Endothelial cell of umbilical vein (primary cell): ENCODE measurements around the gene C16orf90. TPM values are rescaled to one million over a fixed set of nuclear protein-coding genes. Genes with fewer than 3 reads are reported as not detected.

Experiments used
- BruUV-seq: library from RNA; stranded (reverse); fragments of 400-500 nt; replicated peaks from 2 replicates; lab custom pipeline; 2021; lab: Mats Ljungman, UMichigan
- CTCF ChIA-PET: fragments of 300-600, 350-600 bp; sonication (Branson Sonifier 250); formaldehyde crosslinking; loops from one replicate; lab custom pipeline; 2021; ENCODE audit warnings: antibody characterized with exemption, inconsistent platforms; lab: Charles Lee
- POLR2A ChIA-PET: fragments of 300-600, 350-600 bp; sonication (Branson Sonifier 250); formaldehyde crosslinking; loops from one replicate; lab custom pipeline; 2021; ENCODE audit warnings: antibody characterized with exemption, inconsistent platforms; lab: Charles Lee
- DNase-seq: peaks from one replicate; pipeline ENCODE4 v3.0.0-alpha.2; 2011; ENCODE audit warnings: low read depth, low spot score
- FAIRE-seq: peaks from 2 replicates; lab custom pipeline; 2011; peaks lifted over from hg19 to GRCh38; lab: Jason Lieb, UNC
- H2AFZ ChIP-seq: 2 replicates; pipeline ENCODE4 v1.6.0; 2012; ENCODE audit warnings: low read depth, low read length, control low read depth, inconsistent platforms
- H3K27ac ChIP-seq: 2 replicates; pipeline ENCODE4 v1.5.1; 2011; ENCODE audit warnings: low read depth, mild to moderate bottlenecking, control low read depth, low read length, moderate library complexity; ENCODE audit not compliant: insufficient read depth
- H3K27me3 ChIP-seq, 2 experiments: 2 replicates each; pipeline versions ENCODE4 v1.6.0 to v1.6.1; 2011; ENCODE audit warnings: low read length in 2 of 2, mixed read lengths in 1 of 2; ENCODE audit not compliant: control insufficient read depth in 2 of 2, insufficient read depth in 2 of 2
- H3K36me3 ChIP-seq, 2 experiments: 2 replicates in 1 of 2; 3 replicates in 1 of 2; pipeline ENCODE4 v1.5.1; 2011; ENCODE audit warnings: low read length in 2 of 2, mild to moderate bottlenecking in 1 of 2, moderate library complexity in 1 of 2; ENCODE audit not compliant: control insufficient read depth in 2 of 2, insufficient read depth in 2 of 2; ENCODE audit errors: extremely low read depth in 1 of 2
- H3K4me1 ChIP-seq: 3 replicates; pipeline ENCODE4 v1.5.1; 2011; ENCODE audit warnings: mild to moderate bottlenecking, low read length; ENCODE audit not compliant: control insufficient read depth, insufficient read depth; ENCODE audit errors: extremely low read depth
- H3K4me2 ChIP-seq: 2 replicates; pipeline ENCODE4 v1.6.1; 2011; ENCODE audit warnings: low read length, control low read depth, mixed read lengths; ENCODE audit not compliant: insufficient read depth
- H3K4me3 ChIP-seq, 3 experiments: fragments of 200-600 bp in 1 of 3; sonication (generic), shearing (Covaris generic) in 1 of 3; replicated peaks in 1 of 3; 2 replicates each; pipeline ENCODE4 v1.5.1; 2011 to 2016; ENCODE audit warnings: control low read depth in 3 of 3, low read length in 3 of 3, mild to moderate bottlenecking in 2 of 3, inconsistent platforms in 1 of 3, low read depth in 1 of 3, moderate library complexity in 1 of 3; ENCODE audit not compliant: insufficient read depth in 1 of 3
- H3K79me2 ChIP-seq: 2 replicates; pipeline ENCODE4 v1.6.0; 2012; ENCODE audit warnings: low read length, inconsistent platforms; ENCODE audit not compliant: control insufficient read depth, insufficient read depth
- H3K9ac ChIP-seq: replicated peaks from 2 replicates; pipeline ENCODE3; 2011; ENCODE audit warnings: low read length, control low read depth; ENCODE audit not compliant: insufficient read depth; ENCODE audit errors: extremely low read depth
- H3K9me1 ChIP-seq: replicated peaks from 3 replicates; pipeline ENCODE4 v1.6.0; 2011; ENCODE audit warnings: mild to moderate bottlenecking, low read length; ENCODE audit not compliant: control insufficient read depth, insufficient read depth; ENCODE audit errors: extremely low read depth
- H3K9me3 ChIP-seq: replicated peaks from 2 replicates; pipeline ENCODE4 v1.5.1; 2012; ENCODE audit warnings: low read length, inconsistent platforms; ENCODE audit not compliant: control insufficient read depth, insufficient read depth
- H4K20me1 ChIP-seq: replicated peaks from 2 replicates; pipeline ENCODE3; 2011; ENCODE audit warnings: mild to moderate bottlenecking, low read length; ENCODE audit not compliant: control insufficient read depth, insufficient read depth; ENCODE audit errors: extremely low read depth
- CTCF ChIP-seq, 2 donors: IDR thresholded peaks; 1 replicate in 1 of 2; 2 replicates in 1 of 2; pipeline ENCODE4 v1.5.1; 2011; ENCODE audit warnings: low read length in 2 of 2, mild to moderate bottlenecking in 2 of 2, moderate library complexity in 2 of 2, control low read depth in 1 of 2, inconsistent platforms in 1 of 2, low read depth in 1 of 2; ENCODE audit not compliant: insufficient read depth in 1 of 2; ENCODE audit errors: extremely low read depth in 1 of 2
- EZH2 ChIP-seq: IDR thresholded peaks from 2 replicates; pipeline ENCODE4 v1.6.1; 2012; ENCODE audit warnings: borderline replicate concordance, low read depth, mild to moderate bottlenecking, moderate library complexity, low read length, inconsistent platforms; ENCODE audit not compliant: severe bottlenecking
- FOS ChIP-seq: IDR thresholded peaks from 2 replicates; pipeline ENCODE4 v1.6.1; 2011; ENCODE audit warnings: mild to moderate bottlenecking, low read length, moderate library complexity, borderline replicate concordance; ENCODE audit not compliant: insufficient read depth
- GATA2 ChIP-seq: IDR thresholded peaks from 2 replicates; pipeline ENCODE4 v1.7.0; 2011; ENCODE audit warnings: low read depth, mild to moderate bottlenecking, moderate library complexity, mixed read lengths, low read length; ENCODE audit not compliant: insufficient read length, insufficient read depth
- JUN ChIP-seq: IDR thresholded peaks from 2 replicates; pipeline ENCODE4 v1.6.1; 2011; ENCODE audit warnings: borderline replicate concordance, low read depth; ENCODE audit not compliant: insufficient read length, insufficient read depth
- MAX ChIP-seq: IDR thresholded peaks from 2 replicates; pipeline ENCODE4 v1.6.1; 2011; ENCODE audit not compliant: insufficient read depth, insufficient read length
- MYC ChIP-seq: IDR thresholded peaks from one replicate; pipeline ENCODE4 v1.6.1; 2011; ENCODE audit warnings: mild to moderate bottlenecking, low read depth, low read length
- POLR2A ChIP-seq: IDR thresholded peaks from 2 replicates; pipeline ENCODE4 v1.6.1; 2012; ENCODE audit warnings: low read depth, mild to moderate bottlenecking, control low read depth, low read length
- POLR2AphosphoS5 ChIP-seq: IDR thresholded peaks from 2 replicates; pipeline ENCODE4 v1.6.1; 2012; ENCODE audit warnings: low read depth, mild to moderate bottlenecking, control low read depth, low read length, moderate library complexity; ENCODE audit not compliant: insufficient read depth
- dilution Hi-C: fragments of 300-500 bp; cut with MboI; formaldehyde crosslinking; loops from one replicate; pipeline ENCODE4 v1.15.0; 2019; ENCODE audit warnings: low sequenced_read_pairs; ENCODE audit not compliant: extremely low pct_ligation_motif_present
- intact Hi-C: fragments of 100-400 bp; cut with micrococcal nuclease; formaldehyde crosslinking; loops from one replicate; pipeline ENCODE4 v1.10.0; 2022
- polyA plus RNA-seq, 4 experiments: library from polyadenylated mRNA; depleted of rRNA in 3 of 4; stranded (reverse) in 3 of 4; unstranded in 1 of 4; fragments of >200 nt; gene quantifications; 2 replicates each; pipeline versions ENCODE4 v1.2.1 to v1.2.3, GENCODE V29; 2011 to 2012; ENCODE audit warnings: missing spikeins in 1 of 4
- total RNA-seq: library from RNA; stranded (reverse); gene quantifications from 2 replicates; pipeline ENCODE4 v1.2.3, GENCODE V29; 2021

The C16orf90 gene
- total and polyA plus RNA-seq, 2 donors (not counting 3 experiments of a cell fraction or from before 2014, with no cell fraction given): not detected

- Histone ChIP-seq H3K36me3 (peaks cover 0 to 5% of the 10 kb centered on the region in 2 experiments), H3K9me3 (no peaks in the 10 kb centered on the region), H3K27me3 (no peaks in the 10 kb centered on the region), H3K4me3 (no peak overlapping the region), H3K79me2 (peaks cover 71% of the 10 kb centered on the region), H3K9ac (no peak overlapping the region), H3K27ac (no peak overlapping the region), H2AFZ (no peak overlapping the region), H4K20me1 (no peaks in the 10 kb centered on the region), H3K4me1 (no peaks in the 10 kb centered on the region), H3K4me2 (no peak overlapping the region), H3K9me1 (no peaks in the 10 kb centered on the region)
- intact Hi-C loops: no loop called here
- DNase-seq: no peak
- peak; percentile 43 for FAIRE-seq
- BruUV-seq: no TSS peak
- CTCF ChIA-PET: no interaction called here
- TF ChIP-seq JUN: no peak
- TF ChIP-seq MAX: no peak
- no peak for TF ChIP-seq MYC
- no peak for TF ChIP-seq POLR2A
- no peak for TF ChIP-seq EZH2
- TF ChIP-seq FOS: no peak
- TF ChIP-seq GATA2: no peak
- TF ChIP-seq CTCF (IDR thresholded peaks at IDR 0.05; ENCODE audit: extremely low read depth in 1 of 2, insufficient read depth in 1 of 2, low read depth in 1 of 2, low read length in 2 of 2): no peak
- no peak for TF ChIP-seq POLR2AphosphoS5
- POLR2A ChIA-PET: no interaction called here
- dilution Hi-C loops: no loop called here
Observed at GRCh38 chr16:3472878-3473595, 22.3 kb downstream of the C16orf90 start.
